HepG2 (cell line): ENCODE measurements around the gene GPR158. TPM values are rescaled to one million over a fixed set of nuclear protein-coding genes. Genes with fewer than 3 reads are reported as not detected.

Source experiments
- ATAC-seq: fragments of 200-7000 bp; cut with Tn5 transposase; 3 replicates; pipeline ENCODE4 v1.9.1; 2020; ENCODE audit warnings: mild to moderate bottlenecking, moderate library complexity
- BruUV-seq: library from RNA; stranded (reverse); fragments of 400-500 nt; replicated peaks from 2 replicates; lab custom pipeline; 2021; lab: Mats Ljungman, UMichigan
- CTCF ChIA-PET: fragments of 300-600 bp; formaldehyde crosslinking; extraction: SDS; loops from one replicate; lab custom pipeline; 2021; ENCODE audit warnings: low total read pairs, inconsistent platforms, low intra/inter-chr PET ratio; lab: Yijun Ruan, JAX
- POLR2A ChIA-PET: fragments of 350-600 bp; sonication (Branson Sonifier 250); formaldehyde crosslinking; loops from one replicate; lab custom pipeline; 2020; ENCODE audit warnings: antibody characterized with exemption, inconsistent platforms; lab: Yijun Ruan, JAX
- DNase-seq: peaks from one replicate; pipeline ENCODE4 v3.0.0-alpha.2; 2015; ENCODE audit warnings: low spot score
- FAIRE-seq: peaks from 3 replicates; lab custom pipeline; 2011; peaks lifted over from hg19 to GRCh38; lab: Jason Lieb, UNC
- H2AFZ ChIP-seq: one replicate; pipeline ENCODE4 v1.6.1; 2011; ENCODE audit warnings: low read length, inconsistent platforms
- H3K27ac ChIP-seq: fragments of 300-600 bp; 3 replicates; pipeline ENCODE4 v1.8.0; 2011; ENCODE audit warnings: mixed run types, mild to moderate bottlenecking, mixed read lengths, low read length, inconsistent platforms; ENCODE audit not compliant: insufficient read depth; ENCODE audit errors: extremely low read length
- H3K27me3 ChIP-seq, 2 experiments: fragments of 200-600 bp in 1 of 2; 2 replicates in 1 of 2; 3 replicates in 1 of 2; pipeline versions ENCODE4 v1.6.0 to v1.8.0; 2011; ENCODE audit warnings: low read length in 2 of 2, mild to moderate bottlenecking in 2 of 2, moderate library complexity in 2 of 2, inconsistent platforms in 1 of 2; ENCODE audit not compliant: insufficient read depth in 2 of 2, control insufficient read depth in 1 of 2
- H3K36me3 ChIP-seq, 2 experiments: fragments of 200-600 bp in 1 of 2; replicated peaks in 1 of 2; 2 replicates in 1 of 2; 3 replicates in 1 of 2; pipeline versions ENCODE4 v1.5.1 to v1.8.0; 2011; ENCODE audit warnings: low read length in 2 of 2, inconsistent platforms in 1 of 2; ENCODE audit not compliant: insufficient read depth in 2 of 2, control insufficient read depth in 1 of 2
- H3K4me1 ChIP-seq: 2 replicates; pipeline ENCODE4 v1.5.1; 2012; ENCODE audit warnings: low read length, inconsistent platforms; ENCODE audit not compliant: insufficient read depth
- H3K4me2 ChIP-seq: 2 replicates; pipeline ENCODE4 v1.6.0; 2011; ENCODE audit warnings: low read depth, low read length, inconsistent platforms
- H3K4me3 ChIP-seq, 3 experiments: fragments of 200-600 bp in 1 of 3; sonication (generic), shearing (Covaris generic) in 1 of 3; replicated peaks in 1 of 3; 2 replicates each; pipeline ENCODE4 v1.5.1; 2011 to 2016; ENCODE audit warnings: low read length in 3 of 3, inconsistent platforms in 2 of 3, low read depth in 2 of 3, mild to moderate bottlenecking in 2 of 3, control low read depth in 1 of 3, mixed read lengths in 1 of 3; ENCODE audit not compliant: insufficient read depth in 1 of 3
- H3K79me2 ChIP-seq: one replicate; pipeline ENCODE4 v1.6.1; 2011; ENCODE audit warnings: low read length, inconsistent platforms; ENCODE audit not compliant: insufficient read depth
- H3K9ac ChIP-seq: 2 replicates; pipeline ENCODE4 v1.6.0; 2011; ENCODE audit warnings: mild to moderate bottlenecking, low read depth, low read length, inconsistent platforms; ENCODE audit not compliant: insufficient read depth
- H3K9me3 ChIP-seq: 2 replicates; pipeline ENCODE4 v1.5.1; 2012; ENCODE audit warnings: mild to moderate bottlenecking, low read length
- H4K20me1 ChIP-seq: 2 replicates; pipeline ENCODE4 v1.6.0; 2011; ENCODE audit warnings: inconsistent platforms, mild to moderate bottlenecking, low read length, moderate library complexity; ENCODE audit not compliant: insufficient read depth
- SMAD9 ChIP-seq: sonication (generic); formaldehyde crosslinking; IDR thresholded peaks from 2 replicates; pipeline ENCODE4 v1.5.1; 2020; ENCODE audit warnings: mild to moderate bottlenecking, missing genetic modification reagents
- SRSF1 ChIP-seq: fragments of 200-400 bp; formaldehyde crosslinking; optimal IDR thresholded peaks from 2 replicates; pipeline ENCODE3; 2017; ENCODE audit warnings: mild to moderate bottlenecking, low read depth, low read length, moderate library complexity
- TMF1 ChIP-seq: sonication (generic); formaldehyde crosslinking; IDR thresholded peaks from 2 replicates; pipeline ENCODE4 v1.8.1; 2022; ENCODE audit warnings: low read depth, missing genetic modification reagents
- ZNF660 ChIP-seq: sonication (generic); formaldehyde crosslinking; IDR thresholded peaks from 2 replicates; pipeline ENCODE4 v1.5.1; 2020; ENCODE audit warnings: mild to moderate bottlenecking, low read depth, missing genetic modification reagents, borderline replicate concordance
- WGBS: methylation state at CpG from one replicate; pipeline ENCODE4 v1.1.6; 2017; ENCODE audit warnings: low lambda C conversion rate; 5-methylcytosine and 5-hydroxymethylcytosine counted together
- in situ Hi-C: cut with HindIII; loops from 2 replicates; pipeline ENCODE4 v1.10.0; 2017; ENCODE audit warnings: low pct_unique_long_range_greater_than_20kb; ENCODE audit not compliant: extremely low pct_ligation_motif_present
- intact Hi-C: fragments of 100-400 bp; cut with micrococcal nuclease; formaldehyde crosslinking; loops from one replicate; pipeline ENCODE4 v1.10.0; 2022; ENCODE audit not compliant: unreplicated experiment
- polyA plus RNA-seq, 8 experiments: library from polyadenylated mRNA; depleted of rRNA in 3 of 8; stranded (reverse) in 7 of 8; unstranded in 1 of 8; fragments of >200 nt; fragmentation: Illumina TruSeq in 4 of 8; extraction: Trizol in 4 of 8; gene quantifications; 2 replicates each; pipeline versions ENCODE4 v1.2.1 to v1.2.3, GENCODE V29; 2011 to 2016; ENCODE audit warnings: low read depth in 4 of 8, missing spikeins in 1 of 8, mixed read lengths in 1 of 8; ENCODE audit not compliant: insufficient read depth in 1 of 8
- total RNA-seq, 5 experiments: library from RNA; depleted of rRNA; stranded (reverse); fragments of >200 nt; fragmentation: Illumina TruSeq; extraction: Trizol; gene quantifications; 2 replicates each; pipeline ENCODE4 v1.2.3, GENCODE V29; 2016; ENCODE audit warnings: low read depth in 1 of 5
- TF ChIP-seq, protein P1 (sequence below): sonication (generic); formaldehyde crosslinking; IDR thresholded peaks from 2 replicates; pipeline ENCODE4 v1.5.1; 2020; ENCODE audit warnings: missing genetic modification reagents, mild to moderate bottlenecking, borderline replicate concordance

Gene GPR158
- total and polyA plus RNA-seq, 2 of the 13 experiments (the other 11 are each of a cell fraction or from before 2014, with no cell fraction given) = not detected

DNA sequence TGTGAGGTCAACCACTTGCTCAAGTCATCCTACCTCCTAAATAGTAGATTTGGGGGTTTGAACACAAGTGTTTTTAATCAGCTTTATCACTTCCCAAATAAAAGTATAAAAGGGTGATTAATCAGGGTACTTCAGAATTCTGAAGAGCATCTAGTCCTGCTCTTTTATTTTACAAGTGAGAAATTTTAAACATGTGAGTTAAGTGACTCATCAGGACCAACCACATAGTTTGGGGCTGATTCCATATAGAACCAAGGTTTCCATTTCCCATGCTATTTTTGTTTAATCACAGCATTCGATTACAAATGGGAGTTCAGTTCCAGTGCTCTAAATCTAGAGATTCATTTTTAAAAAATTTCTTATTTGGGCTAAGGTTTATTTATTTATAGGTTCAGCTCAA, 113.4 kb downstream of the GPR158 start (continued):
- TF ChIP-seq, protein P1, sequence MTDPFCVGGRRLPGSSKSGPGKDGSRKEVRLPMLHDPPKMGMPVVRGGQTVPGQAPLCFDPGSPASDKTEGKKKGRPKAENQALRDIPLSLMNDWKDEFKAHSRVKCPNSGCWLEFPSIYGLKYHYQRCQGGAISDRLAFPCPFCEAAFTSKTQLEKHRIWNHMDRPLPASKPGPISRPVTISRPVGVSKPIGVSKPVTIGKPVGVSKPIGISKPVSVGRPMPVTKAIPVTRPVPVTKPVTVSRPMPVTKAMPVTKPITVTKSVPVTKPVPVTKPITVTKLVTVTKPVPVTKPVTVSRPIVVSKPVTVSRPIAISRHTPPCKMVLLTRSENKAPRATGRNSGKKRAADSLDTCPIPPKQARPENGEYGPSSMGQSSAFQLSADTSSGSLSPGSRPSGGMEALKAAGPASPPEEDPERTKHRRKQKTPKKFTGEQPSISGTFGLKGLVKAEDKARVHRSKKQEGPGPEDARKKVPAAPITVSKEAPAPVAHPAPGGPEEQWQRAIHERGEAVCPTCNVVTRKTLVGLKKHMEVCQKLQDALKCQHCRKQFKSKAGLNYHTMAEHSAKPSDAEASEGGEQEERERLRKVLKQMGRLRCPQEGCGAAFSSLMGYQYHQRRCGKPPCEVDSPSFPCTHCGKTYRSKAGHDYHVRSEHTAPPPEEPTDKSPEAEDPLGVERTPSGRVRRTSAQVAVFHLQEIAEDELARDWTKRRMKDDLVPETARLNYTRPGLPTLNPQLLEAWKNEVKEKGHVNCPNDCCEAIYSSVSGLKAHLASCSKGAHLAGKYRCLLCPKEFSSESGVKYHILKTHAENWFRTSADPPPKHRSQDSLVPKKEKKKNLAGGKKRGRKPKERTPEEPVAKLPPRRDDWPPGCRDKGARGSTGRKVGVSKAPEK = no peak
- no peak for TF ChIP-seq SRSF1
- TF ChIP-seq, all 625 proteins: peak for 0

GRCh38 chr10:25294032-25294926, 119.5 kb downstream of the GPR158 start:
- in situ Hi-C loops = no loop called here
- H3K4me2 ChIP-seq = no peak overlapping the region
- intact Hi-C loops = no loop called here
- ChIA-PET CTCF (no interaction called here), POLR2A (no interaction called here)
- DNase-seq (peak; percentile 3), FAIRE-seq (no peak), ATAC-seq (no peak)
- H4K20me1 ChIP-seq = no peaks in the 10 kb centered on the region
- no peak overlapping the region for H2AFZ ChIP-seq
- BruUV-seq = no TSS peak
- no peaks in the 10 kb centered on the region for H3K36me3 ChIP-seq
- no peaks in the 10 kb centered on the region for H3K4me1 ChIP-seq
- H3K79me2 ChIP-seq = no peaks in the 10 kb centered on the region
- no peak overlapping the region for H3K27ac ChIP-seq
- no peaks in the 10 kb centered on the region for H3K27me3 ChIP-seq
- no peak overlapping the region for H3K9ac ChIP-seq
- TF ChIP-seq TMF1 (CRISPR knock-in tag) = no peak
- TF ChIP-seq SMAD9 (CRISPR knock-in tag) = no peak
- no peak for TF ChIP-seq ZNF660 (CRISPR knock-in tag)
- WGBS = 9% methylated on average over 5 of the region's 5 CpGs
- H3K9me3 ChIP-seq = no peaks in the 10 kb centered on the region
- H3K4me3 ChIP-seq = no peak overlapping the region
